HFF-Myc (cell line): ENCODE measurements around the gene PSMA1.
"Not testable (repeated sequence)": the region's sequence is repeated elsewhere in the genome, so short reads cannot be mapped to it uniquely, and the experiment has no call there.

Experiments
- DNase-seq: peaks from one replicate; pipeline ENCODE4 v3.0.0-alpha.2; 2011; ENCODE audit warnings: low read depth; ENCODE audit errors: extremely low read depth
- H3K4me3 ChIP-seq: replicated peaks from 2 replicates; pipeline ENCODE4 v1.5.1; 2011; ENCODE audit warnings: low read depth, mild to moderate bottlenecking, control low read depth, low read length
- CTCF ChIP-seq: IDR thresholded peaks from 2 replicates; pipeline ENCODE4 v1.5.1; 2012; ENCODE audit warnings: mild to moderate bottlenecking, low read depth, low read length, control low read depth; ENCODE audit errors: missing control alignments

PSMA1 gene

GRCh38 chr11:14519917-14520746 lies at the start of gene PSMA1:
Gene PSMA1, minus strand, starts transcription at chr11:14520386. Its CDS starts 87 bp downstream, at chr11:14520299.
- peak; percentile 2 for TF ChIP-seq CTCF
- DNase-seq, result peak; percentile 81
- H3K4me3 ChIP-seq, result peak within 1 kb of the TSS; percentile 87

- not testable (repeated sequence) for DNase-seq, H3K4me3 ChIP-seq
These were observed 49.3 kb upstream of the PSMA1 start for GRCh38 chr11:14569516-14569915.

- no peak for DNase-seq
- TF ChIP-seq CTCF, result no peak
These were observed 47.0 kb upstream of the PSMA1 start for GRCh38 chr11:14567064-14567651.

GRCh38 chr11:14566331-14567063 lies 46.3 kb upstream of the PSMA1 start:
- no peak for TF ChIP-seq CTCF
- no peak overlapping the region for H3K4me3 ChIP-seq
- DNase-seq, result no peak

More at GRCh38 chr11:14567064-14567651, 47.0 kb upstream of the PSMA1 start:
- H3K4me3 ChIP-seq, result no peak overlapping the region

GRCh38 chr11:14565845-14566244 lies 45.7 kb upstream of the PSMA1 start:
- no peak overlapping the region for H3K4me3 ChIP-seq
- TF ChIP-seq CTCF, result no peak
- DNase-seq, result no peak

GRCh38 chr11:14555818-14556217 lies 35.6 kb upstream of the PSMA1 start:
- DNase-seq, result no peak
- no peak for TF ChIP-seq CTCF
- H3K4me3 ChIP-seq, result no peak overlapping the region

GRCh38 chr11:14554959-14555358 lies 34.8 kb upstream of the PSMA1 start:
- TF ChIP-seq CTCF, result no peak
- DNase-seq, result peak; percentile 35
- H3K4me3 ChIP-seq, result no peak overlapping the region
